HCT116 (cell line): ENCODE measurements around the gene PPIF. TPM values are rescaled to one million over a fixed set of nuclear protein-coding genes. Genes with fewer than 3 reads are reported as not detected.

Source experiments
- ATAC-seq: fragments of 200-7000 bp; cut with Tn5 transposase; 2 replicates; pipeline ENCODE4 v1.9.1; 2020; ENCODE audit warnings: mild to moderate bottlenecking, moderate library complexity
- BruUV-seq: library from RNA; stranded (reverse); fragments of 400-500 nt; replicated peaks from 2 replicates; lab custom pipeline; 2021; lab: Mats Ljungman, UMichigan
- CTCF ChIA-PET: fragments of 300-600 bp; sonication (Branson Sonifier 250); formaldehyde crosslinking; loops from one replicate; lab custom pipeline; 2021; ENCODE audit warnings: antibody characterized with exemption; lab: Charles Lee
- POLR2A ChIA-PET: fragments of 300-600, 350-600 bp; sonication (Branson Sonifier 250); formaldehyde crosslinking; loops from one replicate; lab custom pipeline; 2021; ENCODE audit warnings: antibody characterized with exemption; lab: Charles Lee
- RAD21 ChIA-PET, 2 experiments: fragments of 300-600 bp; sonication (Branson Sonifier 250); formaldehyde crosslinking; loops; one replicate each; lab custom pipeline; 2023; ENCODE audit warnings: low total read pairs in 2 of 2; ENCODE audit not compliant: uncharacterized antibody in 2 of 2, unreplicated experiment in 2 of 2, low non-redundant PET in 1 of 2; lab: Charles Lee
- DNase-seq: peaks from one replicate; pipeline ENCODE4 v3.0.0-alpha.2; 2010; ENCODE audit warnings: low read depth, low spot score
- H2AFZ ChIP-seq: fragments of 200-600 bp; shearing (Covaris generic), sonication (generic); 2 replicates; pipeline ENCODE4 v1.6.1; 2017; ENCODE audit warnings: low read depth, mixed run types, mixed read lengths, antibody characterized with exemption, low read length; ENCODE audit not compliant: poor library complexity, severe bottlenecking
- H3K27ac ChIP-seq: 2 replicates; pipeline ENCODE4 v1.5.1; 2012; ENCODE audit warnings: low read depth, low read length
- H3K27me3 ChIP-seq: fragments of 200-600 bp; sonication (generic); 2 replicates; pipeline ENCODE4 v1.6.1; 2016; ENCODE audit warnings: mixed run types, low read length, mixed read lengths; ENCODE audit not compliant: insufficient read depth
- H3K36me3 ChIP-seq, 2 experiments: fragments of 200-500 bp in 1 of 2; fragments of 200-600 bp in 1 of 2; sonication (Bioruptor generic) in 1 of 2; sonication (generic) in 1 of 2; 2 replicates each; pipeline versions ENCODE4 v1.5.1 to v1.6.1; 2014 to 2016; ENCODE audit warnings: low read length in 2 of 2, inconsistent platforms in 1 of 2, mixed read lengths in 1 of 2, mixed run types in 1 of 2; ENCODE audit not compliant: insufficient read depth in 2 of 2, control insufficient read depth in 1 of 2
- H3K4me1 ChIP-seq, 2 experiments: fragments of 200-600 bp in 1 of 2; sonication (generic) in 1 of 2; 2 replicates each; pipeline versions ENCODE4 v1.5.1 to v1.6.1; 2012 to 2017; ENCODE audit warnings: low read length in 2 of 2, inconsistent platforms in 1 of 2, mild to moderate bottlenecking in 1 of 2, mixed read lengths in 1 of 2, mixed run types in 1 of 2, moderate library complexity in 1 of 2; ENCODE audit not compliant: insufficient read depth in 2 of 2, control insufficient read depth in 1 of 2
- H3K4me2 ChIP-seq: fragments of 200-600 bp; sonication (generic); 2 replicates; pipeline ENCODE4 v1.6.1; 2017; ENCODE audit warnings: mixed run types, low read length, mixed read lengths
- H3K4me3 ChIP-seq, 2 experiments: fragments of 200-600 bp in 1 of 2; sonication (generic) in 1 of 2; replicated peaks in 1 of 2; 2 replicates each; pipeline ENCODE4 v1.5.1; 2011 to 2016; ENCODE audit warnings: low read length in 2 of 2, control low read depth in 1 of 2, low read depth in 1 of 2, mild to moderate bottlenecking in 1 of 2, mixed read lengths in 1 of 2, mixed run types in 1 of 2
- H3K79me2 ChIP-seq: fragments of 200-600 bp; sonication (generic); 2 replicates; pipeline ENCODE4 v1.6.1; 2017; ENCODE audit warnings: mild to moderate bottlenecking, mixed run types, low read length, moderate library complexity, mixed read lengths; ENCODE audit not compliant: insufficient read depth
- H3K9ac ChIP-seq: fragments of 200-600 bp; sonication (generic); 2 replicates; pipeline ENCODE4 v1.6.1; 2016; ENCODE audit warnings: low read length, mixed read lengths
- H3K9me2 ChIP-seq: fragments of 200-600 bp; sonication (generic), shearing (Covaris generic); 2 replicates; pipeline ENCODE4 v1.6.1; 2017; ENCODE audit warnings: mixed run types, mild to moderate bottlenecking, moderate library complexity; ENCODE audit not compliant: insufficient read depth
- H3K9me3 ChIP-seq, 2 experiments: fragments of 200-500 bp in 1 of 2; fragments of 200-600 bp in 1 of 2; sonication (Bioruptor generic) in 1 of 2; sonication (generic) in 1 of 2; 2 replicates each; pipeline ENCODE4 v1.6.1; 2014 to 2017; ENCODE audit warnings: low read length in 2 of 2, mixed read lengths in 2 of 2, inconsistent platforms in 1 of 2, low read depth in 1 of 2, mild to moderate bottlenecking in 1 of 2, mixed run types in 1 of 2, moderate library complexity in 1 of 2; ENCODE audit not compliant: control insufficient read depth in 1 of 2, insufficient read depth in 1 of 2
- H4K20me1 ChIP-seq: fragments of 200-600 bp; sonication (generic), shearing (Covaris generic); 2 replicates; pipeline ENCODE4 v1.6.1; 2017; ENCODE audit warnings: mixed run types, mild to moderate bottlenecking, moderate library complexity; ENCODE audit not compliant: insufficient read depth
- CBX3 ChIP-seq: IDR thresholded peaks from 2 replicates; pipeline ENCODE4 v1.6.1; 2012; ENCODE audit warnings: low read depth
- CEBPB ChIP-seq: IDR thresholded peaks from 2 replicates; pipeline ENCODE4 v1.6.1; 2012; ENCODE audit warnings: low read depth
- CTCF ChIP-seq, 3 experiments: fragments of 200-600 bp in 1 of 3; sonication (generic) in 1 of 3; IDR thresholded peaks in 2 of 3; conservative IDR thresholded peaks in 1 of 3; 2 replicates each; pipeline ENCODE4 v1.5.1; 2012 to 2017; ENCODE audit warnings: low read depth in 2 of 3, low read length in 2 of 3, antibody characterized with exemption in 1 of 3, borderline replicate concordance in 1 of 3, control low read depth in 1 of 3, mild to moderate bottlenecking in 1 of 3, mixed read lengths in 1 of 3, mixed run types in 1 of 3, moderate library complexity in 1 of 3; ENCODE audit not compliant: insufficient read depth in 1 of 3
- EGR1 ChIP-seq: IDR thresholded peaks from 2 replicates; pipeline ENCODE4 v1.6.1; 2012; ENCODE audit warnings: low read depth
- EZH2 ChIP-seq: fragments of 200-600 bp; sonication (generic); IDR thresholded peaks from 2 replicates; pipeline ENCODE4 v1.6.1; 2017; ENCODE audit warnings: antibody characterized with exemption, mixed run types
- EZH2phosphoT487 ChIP-seq: fragments of 200-600 bp; IDR thresholded peaks from 2 replicates; pipeline ENCODE4 v1.6.1; 2018; ENCODE audit warnings: antibody characterized with exemption, borderline replicate concordance
- JUND ChIP-seq: IDR thresholded peaks from 2 replicates; pipeline ENCODE4 v1.6.1; 2012
- MAX ChIP-seq: IDR thresholded peaks from 2 replicates; pipeline ENCODE4 v1.6.1; 2012
- POLR2A ChIP-seq: IDR thresholded peaks from 2 replicates; pipeline ENCODE4 v1.7.0; 2011; ENCODE audit warnings: borderline replicate concordance; ENCODE audit not compliant: insufficient read depth, insufficient read length; ENCODE audit errors: extremely low read depth
- REST ChIP-seq: IDR thresholded peaks from 2 replicates; pipeline ENCODE4 v1.6.1; 2012; ENCODE audit warnings: low read depth
- SIN3A ChIP-seq: IDR thresholded peaks from 2 replicates; pipeline ENCODE4 v1.6.1; 2012; ENCODE audit warnings: low read depth
- SP1 ChIP-seq: IDR thresholded peaks from 2 replicates; pipeline ENCODE4 v1.6.1; 2012; ENCODE audit warnings: low read depth
- SRF ChIP-seq: IDR thresholded peaks from 2 replicates; pipeline ENCODE4 v1.6.1; 2012; ENCODE audit warnings: low read depth
- YY1 ChIP-seq: IDR thresholded peaks from 2 replicates; pipeline ENCODE4 v1.6.1; 2011; ENCODE audit warnings: low read length, low read depth, moderate library complexity, mild to moderate bottlenecking; ENCODE audit not compliant: insufficient replicate concordance; ENCODE audit errors: extremely low read depth
- ZFX ChIP-seq: fragments of 450-650 bp; IDR thresholded peaks from 2 replicates; pipeline ENCODE4 v1.6.1; 2017
- ZNF274 ChIP-seq: fragments of 200-500 bp; sonication (Bioruptor generic); IDR thresholded peaks from 2 replicates; pipeline ENCODE4 v1.6.1; 2014; ENCODE audit warnings: mild to moderate bottlenecking, low read depth, low read length, inconsistent platforms
- intact Hi-C: fragments of 100-400 bp; cut with micrococcal nuclease; formaldehyde crosslinking; loops from 2 replicates; pipeline ENCODE4 v1.10.0; 2022
- total RNA-seq: library from RNA; stranded (reverse); gene quantifications from one replicate; pipeline ENCODE4 v1.2.1, GENCODE V29; 2021; ENCODE audit not compliant: unreplicated experiment

PPIF gene
- total RNA-seq, 1 experiment from 2014 or later, result 85.0 TPM

GRCh38 chr10:79403441-79404230 lies 56.4 kb downstream of the PPIF start (continued):
- TF ChIP-seq ZFX (no peak), SP1 (no peak)

GRCh38 chr10:79404231-79404609 lies 57.0 kb downstream of the PPIF start:
- H3K4me1 ChIP-seq, result peaks cover 0 to 4% of the 10 kb centered on the region in 2 experiments; a peak in 1 of 4 replicates
- TF ChIP-seq MAX, result no peak
- TF ChIP-seq EGR1, result no peak
- no peak for TF ChIP-seq EZH2phosphoT487
- no peak for TF ChIP-seq CTCF (IDR thresholded peaks at IDR 0.05 in 2 of 3, conservative IDR thresholded peaks at IDR 0.05 in 1 of 3; ENCODE audit: borderline replicate concordance in 1 of 3, insufficient read depth in 1 of 3, low read depth in 2 of 3, low read length in 2 of 3)
- no peak for TF ChIP-seq SIN3A
- TF ChIP-seq POLR2A, result no peak
- TF ChIP-seq REST, result no peak
- no peak for TF ChIP-seq YY1
- TF ChIP-seq ZFX, result no peak
- TF ChIP-seq SRF, result no peak
- TF ChIP-seq EZH2, result no peak
- TF ChIP-seq SP1, result no peak
- no peak for TF ChIP-seq JUND
- TF ChIP-seq CEBPB, result no peak
- no peak for TF ChIP-seq CBX3
- no peak for TF ChIP-seq ZNF274
- H2AFZ ChIP-seq, result no peak overlapping the region
- H4K20me1 ChIP-seq, result no peaks in the 10 kb centered on the region
- intact Hi-C loops, result no loop called here
- no peak for ATAC-seq
- no peaks in the 10 kb centered on the region for H3K9me2 ChIP-seq
- H3K27ac ChIP-seq, result no peak overlapping the region
- H3K4me3 ChIP-seq, result no peak overlapping the region
- no peaks in the 10 kb centered on the region for H3K9me3 ChIP-seq
- ChIA-PET RAD21 (no interaction called here), CTCF (no interaction called here), POLR2A (no interaction called here)
- H3K36me3 ChIP-seq, result no peaks in the 10 kb centered on the region
- H3K9ac ChIP-seq, result no peak overlapping the region
- BruUV-seq, result no TSS peak
- no peaks in the 10 kb centered on the region for H3K27me3 ChIP-seq
- H3K4me2 ChIP-seq, result no peak overlapping the region
- H3K79me2 ChIP-seq, result no peaks in the 10 kb centered on the region
- DNase-seq, result no peak
